ENCODE results near the gene TECRL.

The TECRL gene

GRCh38 chr4:64409300-64409699 lies at the start of gene TECRL:
TSS of gene TECRL (minus strand) at chr4:64409450. CDS start at chr4:64409351, 99 bp downstream.
- no peak for DNase-seq

GRCh38 chr4:64432674-64433073 lies 23.4 kb upstream of the TECRL start:
- DNase-seq: no peak

- no peak for DNase-seq
Measured at GRCh38 chr4:64430933-64431332, 21.7 kb upstream of the TECRL start.

- no peak for DNase-seq
Measured at GRCh38 chr4:64417974-64418373, 8.7 kb upstream of the TECRL start.

- DNase-seq: no peak
Measured at GRCh38 chr4:64407000-64407399, 2.2 kb downstream of the TECRL start.

- DNase-seq: no peak
Measured at GRCh38 chr4:64405761-64406160, 3.5 kb downstream of the TECRL start.

- DNase-seq: no peak
Measured at GRCh38 chr4:64402684-64403083, 6.6 kb downstream of the TECRL start.

GRCh38 chr4:64399313-64400109 lies 9.7 kb downstream of the TECRL start:
- no peak for DNase-seq

GRCh38 chr4:64394469-64394868 lies 14.8 kb downstream of the TECRL start:
- DNase-seq: no peak

- DNase-seq: no peak
Measured at GRCh38 chr4:64388252-64388651, 21.0 kb downstream of the TECRL start.

GRCh38 chr4:64385220-64385619 lies 24.0 kb downstream of the TECRL start:
- DNase-seq: no peak

GRCh38 chr4:64384237-64385203 lies 24.7 kb downstream of the TECRL start:
- no peak for DNase-seq

- DNase-seq: no peak
Measured at GRCh38 chr4:64368741-64369140, 40.5 kb downstream of the TECRL start.

- DNase-seq: no peak
Measured at GRCh38 chr4:64361399-64361740, 47.9 kb downstream of the TECRL start.

GRCh38 chr4:64360664-64361398 lies 48.4 kb downstream of the TECRL start:
- no peak for DNase-seq

GRCh38 chr4:64359489-64359888 lies 49.8 kb downstream of the TECRL start:
- no peak for DNase-seq

GRCh38 chr4:64353904-64354303 lies 55.3 kb downstream of the TECRL start:
- DNase-seq: no peak

GRCh38 chr4:64341711-64342110 lies 67.5 kb downstream of the TECRL start:
- no peak for DNase-seq

- DNase-seq: no peak
Measured at GRCh38 chr4:64340218-64341110, 68.8 kb downstream of the TECRL start.

GRCh38 chr4:64334964-64335363 lies 74.3 kb downstream of the TECRL start:
- no peak for DNase-seq

- DNase-seq: no peak
Measured at GRCh38 chr4:64330143-64330542, 79.1 kb downstream of the TECRL start.

- no peak for DNase-seq
Measured at GRCh38 chr4:64327237-64327636, 82.0 kb downstream of the TECRL start.

Data from activated gamma-delta T cell treated with Interleukin-2 at 50 U/mL for 16 hours (primary cell).